HepG2 (cell line): ENCODE measurements around the gene AHSG. TPM values are rescaled to one million over a fixed set of nuclear protein-coding genes. Genes with fewer than 3 reads are reported as not detected.

ENCODE experiments used
- ESRRA ChIP-seq: sonication (generic); formaldehyde crosslinking; IDR thresholded peaks from 2 replicates; pipeline ENCODE4 v1.5.1; 2020; ENCODE audit warnings: mild to moderate bottlenecking, low read depth, missing genetic modification reagents
- KDM1A ChIP-seq: IDR thresholded peaks from 2 replicates; pipeline ENCODE4 v1.6.1; 2016; ENCODE audit warnings: missing compliant biosample characterization
- KDM2A ChIP-seq: sonication (generic); formaldehyde crosslinking; IDR thresholded peaks from 2 replicates; pipeline ENCODE4 v1.4.0; 2020; ENCODE audit warnings: low read depth, missing genetic modification reagents, borderline replicate concordance
- RFXAP ChIP-seq: sonication (generic); formaldehyde crosslinking; IDR thresholded peaks from 2 replicates; pipeline ENCODE4 v1.4.0; 2020; ENCODE audit warnings: missing genetic modification reagents, borderline replicate concordance
- SALL1 ChIP-seq: sonication (generic); formaldehyde crosslinking; IDR thresholded peaks from 2 replicates; pipeline ENCODE4 v1.8.0; 2022; ENCODE audit warnings: mild to moderate bottlenecking, missing genetic modification reagents
- SP140L ChIP-seq: sonication (generic); formaldehyde crosslinking; IDR thresholded peaks from 2 replicates; pipeline ENCODE4 v1.4.0; 2020; ENCODE audit warnings: missing genetic modification reagents, borderline replicate concordance
- TP53 ChIP-seq: sonication (generic); formaldehyde crosslinking; conservative IDR thresholded peaks from 2 replicates; pipeline ENCODE4 v1.4.0; 2020; ENCODE audit warnings: missing genetic modification reagents
- YEATS2 ChIP-seq: sonication (generic); formaldehyde crosslinking; IDR thresholded peaks from 2 replicates; pipeline ENCODE4 v1.4.0; 2020; ENCODE audit warnings: missing genetic modification reagents, borderline replicate concordance
- ZFP1 ChIP-seq: IDR thresholded peaks from 2 replicates; pipeline ENCODE4 v1.6.1; 2016
- ZNF33B ChIP-seq: sonication (generic); formaldehyde crosslinking; IDR thresholded peaks from 2 replicates; pipeline ENCODE4 v1.5.1; 2020; ENCODE audit warnings: mild to moderate bottlenecking, missing genetic modification reagents
- ZNF430 ChIP-seq: sonication (generic); formaldehyde crosslinking; IDR thresholded peaks from 2 replicates; pipeline ENCODE4 v1.9.0; 2021; ENCODE audit warnings: mild to moderate bottlenecking, missing genetic modification reagents
- ZNF607 ChIP-seq: sonication (generic); formaldehyde crosslinking; IDR thresholded peaks from 2 replicates; pipeline ENCODE4 v1.5.1; 2020; ENCODE audit warnings: missing genetic modification reagents, mild to moderate bottlenecking, borderline replicate concordance
- polyA plus RNA-seq, 8 experiments: library from polyadenylated mRNA; depleted of rRNA in 3 of 8; stranded (reverse) in 7 of 8; unstranded in 1 of 8; fragments of >200 nt; fragmentation: Illumina TruSeq in 4 of 8; extraction: Trizol in 4 of 8; gene quantifications; 2 replicates each; pipeline versions ENCODE4 v1.2.1 to v1.2.3, GENCODE V29; 2011 to 2016; ENCODE audit warnings: low read depth in 4 of 8, missing spikeins in 1 of 8, mixed read lengths in 1 of 8; ENCODE audit not compliant: insufficient read depth in 1 of 8
- total RNA-seq, 5 experiments: library from RNA; depleted of rRNA; stranded (reverse); fragments of >200 nt; fragmentation: Illumina TruSeq; extraction: Trizol; gene quantifications; 2 replicates each; pipeline ENCODE4 v1.2.3, GENCODE V29; 2016; ENCODE audit warnings: low read depth in 1 of 5
- TF ChIP-seq, protein P1 (sequence below): sonication (generic); formaldehyde crosslinking; IDR thresholded peaks from 2 replicates; pipeline ENCODE4 v1.4.0; 2020; ENCODE audit warnings: missing genetic modification reagents
- TF ChIP-seq, protein P2 (sequence below): IDR thresholded peaks from 2 replicates; pipeline ENCODE4 v1.6.1; 2012; ENCODE audit warnings: inconsistent platforms
- TF ChIP-seq, protein P3 (sequence below): IDR thresholded peaks from 2 replicates; pipeline ENCODE4 v1.6.1; 2016; ENCODE audit warnings: mild to moderate bottlenecking
- TF ChIP-seq, protein P4 (sequence below): sonication (generic); formaldehyde crosslinking; IDR thresholded peaks from 2 replicates; pipeline ENCODE4 v1.8.1; 2023; ENCODE audit warnings: mild to moderate bottlenecking, missing genetic modification reagents
- TF ChIP-seq, protein P5 (sequence below): sonication (generic); formaldehyde crosslinking; IDR thresholded peaks from 2 replicates; pipeline ENCODE4 v1.5.0; 2020; ENCODE audit warnings: mild to moderate bottlenecking, missing genetic modification reagents, borderline replicate concordance
- TF ChIP-seq, protein P6 (sequence below): sonication (generic); formaldehyde crosslinking; IDR thresholded peaks from 2 replicates; pipeline ENCODE4 v1.4.0; 2020; ENCODE audit warnings: missing genetic modification reagents, borderline replicate concordance

AHSG gene
- total and polyA plus RNA-seq, 2 of the 13 experiments (the other 11 are each of a cell fraction or from before 2014, with no cell fraction given): 2,043 to 19,152 TPM

DNA sequence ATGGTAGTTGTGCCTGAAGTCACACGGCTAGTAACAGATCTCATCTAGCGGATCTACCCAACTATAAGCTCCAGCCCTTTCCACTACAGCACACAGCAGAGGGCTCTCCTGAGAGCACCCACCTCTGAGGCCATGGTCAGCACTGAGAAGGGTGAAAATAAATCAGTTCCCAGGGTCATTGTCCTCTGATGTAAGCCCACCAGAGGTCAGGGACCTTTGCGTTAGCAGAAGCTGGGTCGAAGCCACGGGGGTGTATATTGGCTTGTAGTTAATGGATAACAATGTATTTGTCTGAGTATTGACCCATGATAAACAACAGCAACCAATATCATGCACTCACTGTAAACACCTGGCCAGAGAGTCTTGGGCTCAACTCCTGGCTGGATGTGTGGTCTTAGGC lies 21.3 kb downstream of the AHSG start (continued):
- TF ChIP-seq, protein P1, sequence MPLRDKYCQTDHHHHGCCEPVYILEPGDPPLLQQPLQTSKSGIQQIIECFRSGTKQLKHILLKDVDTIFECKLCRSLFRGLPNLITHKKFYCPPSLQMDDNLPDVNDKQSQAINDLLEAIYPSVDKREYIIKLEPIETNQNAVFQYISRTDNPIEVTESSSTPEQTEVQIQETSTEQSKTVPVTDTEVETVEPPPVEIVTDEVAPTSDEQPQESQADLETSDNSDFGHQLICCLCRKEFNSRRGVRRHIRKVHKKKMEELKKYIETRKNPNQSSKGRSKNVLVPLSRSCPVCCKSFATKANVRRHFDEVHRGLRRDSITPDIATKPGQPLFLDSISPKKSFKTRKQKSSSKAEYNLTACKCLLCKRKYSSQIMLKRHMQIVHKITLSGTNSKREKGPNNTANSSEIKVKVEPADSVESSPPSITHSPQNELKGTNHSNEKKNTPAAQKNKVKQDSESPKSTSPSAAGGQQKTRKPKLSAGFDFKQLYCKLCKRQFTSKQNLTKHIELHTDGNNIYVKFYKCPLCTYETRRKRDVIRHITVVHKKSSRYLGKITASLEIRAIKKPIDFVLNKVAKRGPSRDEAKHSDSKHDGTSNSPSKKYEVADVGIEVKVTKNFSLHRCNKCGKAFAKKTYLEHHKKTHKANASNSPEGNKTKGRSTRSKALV (CRISPR knock-in tag): peak; percentile 58; the same call in 1 of the 2 replicates
- TF ChIP-seq, protein P2, sequence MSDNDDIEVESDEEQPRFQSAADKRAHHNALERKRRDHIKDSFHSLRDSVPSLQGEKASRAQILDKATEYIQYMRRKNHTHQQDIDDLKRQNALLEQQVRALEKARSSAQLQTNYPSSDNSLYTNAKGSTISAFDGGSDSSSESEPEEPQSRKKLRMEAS: peak; percentile 60
- TF ChIP-seq SALL1 (CRISPR knock-in tag) (peak; percentile 98), KDM1A (peak; percentile 92), ZNF430 (CRISPR knock-in tag) (0 out of 2 replicates have a peak, but pooled peaks have one; percentile 19), ESRRA (CRISPR knock-in tag) (peak; percentile 81), RFXAP (CRISPR knock-in tag) (peak; percentile 57; the same call in 1 of the 2 replicates), TP53 (CRISPR knock-in tag) (0 out of 2 replicates have a peak, but pooled peaks have one; percentile 34), ZNF33B (CRISPR knock-in tag) (peak; percentile 87; the same call in 1 of the 2 replicates), ZNF607 (CRISPR knock-in tag) (0 out of 2 replicates have a peak, but pooled peaks have one; percentile 39), SP140L (CRISPR knock-in tag) (peak; percentile 72; the same call in 1 of the 2 replicates), YEATS2 (CRISPR knock-in tag) (peak; percentile 44; the same call in 1 of the 2 replicates), KDM2A (0 out of 2 replicates have a peak, but pooled peaks have one; percentile 29), ZFP1 (CRISPR knock-in tag) (0 out of 2 replicates have a peak, but pooled peaks have one; percentile 66)
- TF ChIP-seq, protein P3, sequence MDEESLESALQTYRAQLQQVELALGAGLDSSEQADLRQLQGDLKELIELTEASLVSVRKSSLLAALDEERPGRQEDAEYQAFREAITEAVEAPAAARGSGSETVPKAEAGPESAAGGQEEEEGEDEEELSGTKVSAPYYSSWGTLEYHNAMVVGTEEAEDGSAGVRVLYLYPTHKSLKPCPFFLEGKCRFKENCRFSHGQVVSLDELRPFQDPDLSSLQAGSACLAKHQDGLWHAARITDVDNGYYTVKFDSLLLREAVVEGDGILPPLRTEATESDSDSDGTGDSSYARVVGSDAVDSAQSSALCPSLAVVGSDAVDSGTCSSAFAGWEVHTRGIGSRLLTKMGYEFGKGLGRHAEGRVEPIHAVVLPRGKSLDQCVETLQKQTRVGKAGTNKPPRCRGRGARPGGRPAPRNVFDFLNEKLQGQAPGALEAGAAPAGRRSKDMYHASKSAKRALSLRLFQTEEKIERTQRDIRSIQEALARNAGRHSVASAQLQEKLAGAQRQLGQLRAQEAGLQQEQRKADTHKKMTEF (CRISPR knock-in tag): peak; percentile 91
- TF ChIP-seq, protein P4, sequence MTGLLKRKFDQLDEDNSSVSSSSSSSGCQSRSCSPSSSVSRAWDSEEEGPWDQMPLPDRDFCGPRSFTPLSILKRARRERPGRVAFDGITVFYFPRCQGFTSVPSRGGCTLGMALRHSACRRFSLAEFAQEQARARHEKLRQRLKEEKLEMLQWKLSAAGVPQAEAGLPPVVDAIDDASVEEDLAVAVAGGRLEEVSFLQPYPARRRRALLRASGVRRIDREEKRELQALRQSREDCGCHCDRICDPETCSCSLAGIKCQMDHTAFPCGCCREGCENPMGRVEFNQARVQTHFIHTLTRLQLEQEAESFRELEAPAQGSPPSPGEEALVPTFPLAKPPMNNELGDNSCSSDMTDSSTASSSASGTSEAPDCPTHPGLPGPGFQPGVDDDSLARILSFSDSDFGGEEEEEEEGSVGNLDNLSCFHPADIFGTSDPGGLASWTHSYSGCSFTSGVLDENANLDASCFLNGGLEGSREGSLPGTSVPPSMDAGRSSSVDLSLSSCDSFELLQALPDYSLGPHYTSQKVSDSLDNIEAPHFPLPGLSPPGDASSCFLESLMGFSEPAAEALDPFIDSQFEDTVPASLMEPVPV: 0 out of 2 replicates have a peak, but pooled peaks have one; percentile 52
- TF ChIP-seq, protein P5, sequence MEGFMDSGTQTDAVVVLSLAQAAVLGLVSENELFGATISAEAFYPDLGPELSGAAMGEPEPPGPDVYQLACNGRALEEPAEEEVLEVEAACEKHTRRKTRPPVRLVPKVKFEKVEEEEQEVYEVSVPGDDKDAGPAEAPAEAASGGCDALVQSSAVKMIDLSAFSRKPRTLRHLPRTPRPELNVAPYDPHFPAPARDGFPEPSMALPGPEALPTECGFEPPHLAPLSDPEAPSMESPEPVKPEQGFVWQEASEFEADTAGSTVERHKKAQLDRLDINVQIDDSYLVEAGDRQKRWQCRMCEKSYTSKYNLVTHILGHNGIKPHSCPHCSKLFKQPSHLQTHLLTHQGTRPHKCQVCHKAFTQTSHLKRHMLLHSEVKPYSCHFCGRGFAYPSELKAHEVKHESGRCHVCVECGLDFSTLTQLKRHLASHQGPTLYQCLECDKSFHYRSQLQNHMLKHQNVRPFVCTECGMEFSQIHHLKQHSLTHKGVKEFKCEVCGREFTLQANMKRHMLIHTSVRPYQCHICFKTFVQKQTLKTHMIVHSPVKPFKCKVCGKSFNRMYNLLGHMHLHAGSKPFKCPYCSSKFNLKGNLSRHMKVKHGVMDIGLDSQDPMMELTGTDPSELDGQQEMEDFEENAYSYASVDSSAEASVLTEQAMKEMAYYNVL: peak; percentile 59; the same call in 1 of the 2 replicates
- TF ChIP-seq, protein P6, sequence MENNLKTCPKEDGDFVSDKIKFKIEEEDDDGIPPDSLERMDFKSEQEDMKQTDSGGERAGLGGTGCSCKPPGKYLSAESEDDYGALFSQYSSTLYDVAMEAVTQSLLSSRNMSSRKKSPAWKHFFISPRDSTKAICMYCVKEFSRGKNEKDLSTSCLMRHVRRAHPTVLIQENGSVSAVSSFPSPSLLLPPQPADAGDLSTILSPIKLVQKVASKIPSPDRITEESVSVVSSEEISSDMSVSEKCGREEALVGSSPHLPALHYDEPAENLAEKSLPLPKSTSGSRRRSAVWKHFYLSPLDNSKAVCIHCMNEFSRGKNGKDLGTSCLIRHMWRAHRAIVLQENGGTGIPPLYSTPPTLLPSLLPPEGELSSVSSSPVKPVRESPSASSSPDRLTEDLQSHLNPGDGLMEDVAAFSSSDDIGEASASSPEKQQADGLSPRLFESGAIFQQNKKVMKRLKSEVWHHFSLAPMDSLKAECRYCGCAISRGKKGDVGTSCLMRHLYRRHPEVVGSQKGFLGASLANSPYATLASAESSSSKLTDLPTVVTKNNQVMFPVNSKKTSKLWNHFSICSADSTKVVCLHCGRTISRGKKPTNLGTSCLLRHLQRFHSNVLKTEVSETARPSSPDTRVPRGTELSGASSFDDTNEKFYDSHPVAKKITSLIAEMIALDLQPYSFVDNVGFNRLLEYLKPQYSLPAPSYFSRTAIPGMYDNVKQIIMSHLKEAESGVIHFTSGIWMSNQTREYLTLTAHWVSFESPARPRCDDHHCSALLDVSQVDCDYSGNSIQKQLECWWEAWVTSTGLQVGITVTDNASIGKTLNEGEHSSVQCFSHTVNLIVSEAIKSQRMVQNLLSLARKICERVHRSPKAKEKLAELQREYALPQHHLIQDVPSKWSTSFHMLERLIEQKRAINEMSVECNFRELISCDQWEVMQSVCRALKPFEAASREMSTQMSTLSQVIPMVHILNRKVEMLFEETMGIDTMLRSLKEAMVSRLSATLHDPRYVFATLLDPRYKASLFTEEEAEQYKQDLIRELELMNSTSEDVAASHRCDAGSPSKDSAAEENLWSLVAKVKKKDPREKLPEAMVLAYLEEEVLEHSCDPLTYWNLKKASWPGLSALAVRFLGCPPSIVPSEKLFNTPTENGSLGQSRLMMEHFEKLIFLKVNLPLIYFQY: peak; percentile 87; the same call in 1 of the 2 replicates
